ENCODE measurements around the gene LMOD1.

DNA sequence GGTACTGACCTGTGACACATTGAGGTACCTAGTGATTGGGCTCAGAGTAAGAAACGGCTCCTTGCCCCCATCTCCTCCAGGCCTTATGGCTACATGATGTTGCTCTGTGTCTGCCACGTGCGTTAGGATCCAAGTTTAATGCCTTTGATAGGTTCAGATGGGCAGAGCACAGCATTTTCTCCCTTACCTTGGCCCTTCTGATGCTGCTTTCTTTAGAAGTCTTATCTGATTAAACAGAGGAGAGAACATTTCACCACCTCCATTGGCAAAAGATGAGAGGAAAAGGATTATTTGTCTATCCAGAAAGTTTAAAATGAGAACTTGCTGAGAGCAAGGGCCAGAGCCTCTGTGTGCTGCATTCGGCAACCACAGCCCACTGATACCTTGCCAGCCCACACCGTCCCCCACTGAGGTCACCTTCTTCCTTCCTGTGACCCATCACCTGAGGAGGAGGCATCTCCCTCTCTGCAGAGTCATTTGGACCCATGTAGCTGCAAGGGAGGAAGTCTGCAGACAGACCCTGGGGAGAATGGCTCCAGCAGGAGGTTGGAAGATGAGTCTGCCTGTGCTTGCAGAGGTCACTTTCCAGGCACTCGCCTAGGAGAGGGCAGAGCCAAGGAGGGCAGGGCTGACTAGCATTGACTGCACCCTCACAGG is 41.0 kb downstream of the LMOD1 start:
- TF ChIP-seq, protein P1, sequence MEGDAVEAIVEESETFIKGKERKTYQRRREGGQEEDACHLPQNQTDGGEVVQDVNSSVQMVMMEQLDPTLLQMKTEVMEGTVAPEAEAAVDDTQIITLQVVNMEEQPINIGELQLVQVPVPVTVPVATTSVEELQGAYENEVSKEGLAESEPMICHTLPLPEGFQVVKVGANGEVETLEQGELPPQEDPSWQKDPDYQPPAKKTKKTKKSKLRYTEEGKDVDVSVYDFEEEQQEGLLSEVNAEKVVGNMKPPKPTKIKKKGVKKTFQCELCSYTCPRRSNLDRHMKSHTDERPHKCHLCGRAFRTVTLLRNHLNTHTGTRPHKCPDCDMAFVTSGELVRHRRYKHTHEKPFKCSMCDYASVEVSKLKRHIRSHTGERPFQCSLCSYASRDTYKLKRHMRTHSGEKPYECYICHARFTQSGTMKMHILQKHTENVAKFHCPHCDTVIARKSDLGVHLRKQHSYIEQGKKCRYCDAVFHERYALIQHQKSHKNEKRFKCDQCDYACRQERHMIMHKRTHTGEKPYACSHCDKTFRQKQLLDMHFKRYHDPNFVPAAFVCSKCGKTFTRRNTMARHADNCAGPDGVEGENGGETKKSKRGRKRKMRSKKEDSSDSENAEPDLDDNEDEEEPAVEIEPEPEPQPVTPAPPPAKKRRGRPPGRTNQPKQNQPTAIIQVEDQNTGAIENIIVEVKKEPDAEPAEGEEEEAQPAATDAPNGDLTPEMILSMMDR (IDR thresholded peaks at IDR 0.05), result no peak
- TF ChIP-seq EZH2 (IDR thresholded peaks at IDR 0.05; ENCODE audit: borderline replicate concordance, insufficient read depth, low read depth, low read length, poor library complexity, severe bottlenecking), result no peak

All from B cell (primary cell).